SK-N-MC (cell line): ENCODE data around the gene KLHL29.

Experiments
- EZH2 ChIP-seq: fragments of 200-600 bp; sonication (generic); IDR thresholded peaks from one replicate; pipeline ENCODE4 v1.6.1; 2017; ENCODE audit warnings: antibody characterized with exemption
- FOXP2 ChIP-seq: optimal IDR thresholded peaks from 2 replicates; pipeline ENCODE3; 2011; ENCODE audit warnings: mild to moderate bottlenecking, moderate library complexity; ENCODE audit not compliant: insufficient read depth; ENCODE audit errors: extremely low read length, control extremely low read depth
- POLR2AphosphoS5 ChIP-seq: IDR thresholded peaks from 2 replicates; pipeline ENCODE4 v1.6.1; 2012; ENCODE audit warnings: mild to moderate bottlenecking, low read depth, low read length, borderline replicate concordance

DNA sequence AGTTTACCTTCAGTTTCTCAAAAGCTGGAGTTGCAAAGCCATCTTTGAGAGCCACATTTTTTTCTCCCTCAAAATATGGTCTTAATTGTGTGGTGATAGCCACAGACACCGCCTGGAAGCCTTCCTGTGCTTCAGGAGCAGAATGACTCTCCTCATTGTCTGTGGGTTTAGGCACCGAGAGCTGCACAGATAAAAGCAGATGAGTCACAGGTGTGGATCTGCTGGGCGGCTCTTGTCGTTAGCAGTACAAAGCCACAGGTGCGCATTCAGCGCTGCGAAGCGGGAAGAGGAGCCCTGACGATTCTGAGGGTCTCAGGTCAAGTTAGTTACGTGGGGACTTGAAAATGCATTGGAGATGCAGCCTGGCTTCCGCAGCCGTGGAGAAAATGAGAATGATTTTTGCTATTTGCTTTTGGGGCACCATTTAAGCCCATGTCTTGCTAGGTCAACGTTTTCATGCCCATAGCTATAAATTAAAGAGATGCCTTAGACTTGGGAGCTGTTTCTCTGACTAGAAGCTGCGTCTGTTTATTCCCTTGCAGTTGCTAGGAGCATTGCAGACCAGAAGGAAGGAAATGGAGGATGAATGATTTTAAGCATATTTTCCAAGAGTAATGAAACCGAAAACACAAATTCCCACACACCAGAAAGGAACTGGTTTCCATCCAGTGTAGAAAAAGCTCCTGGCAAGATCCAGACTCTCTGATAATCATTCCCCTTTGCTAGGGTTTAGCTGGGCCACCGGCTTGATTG, 51.5 kb downstream of the KLHL29 start:
- TF ChIP-seq POLR2AphosphoS5, result no peak
- TF ChIP-seq FOXP2, result no peak
- no peak for TF ChIP-seq EZH2
